K562 (cell line): Measurements from ENCODE around the gene PBRM1. TPM values are rescaled to one million over a fixed set of nuclear protein-coding genes. Genes with fewer than 3 reads are reported as not detected.

ENCODE experiments used
- CCAR2 ChIP-seq: fragments of 200-400 bp; formaldehyde crosslinking; IDR thresholded peaks from 2 replicates; pipeline ENCODE4 v1.6.1; 2017; ENCODE audit warnings: mild to moderate bottlenecking, low read depth, low read length
- FUS ChIP-seq: fragments of 200-400 bp; formaldehyde crosslinking; optimal IDR thresholded peaks from 2 replicates; pipeline ENCODE3; 2017; ENCODE audit warnings: low read depth, low read length
- GABPA ChIP-seq: fragments of 200-800 bp; sonication (Bioruptor generic); conservative IDR thresholded peaks from 2 replicates; pipeline ENCODE4 v1.6.1; 2016; ENCODE audit warnings: low read depth, missing genetic modification characterization, missing compliant biosample characterization
- KDM2B ChIP-seq: fragments of 250-450 bp; sonication (Bioruptor Pico); IDR thresholded peaks from 2 replicates; pipeline ENCODE4 v1.8.0; 2021; ENCODE audit warnings: mild to moderate bottlenecking, moderate library complexity
- MYC ChIP-seq, 2 experiments: fragments of 250-450 bp in 1 of 2; sonication (Bioruptor Pico) in 1 of 2; IDR thresholded peaks; 2 replicates each; pipeline versions ENCODE4 v1.5.1 to v1.6.1; 2012 to 2021; ENCODE audit warnings: low read depth in 2 of 2, borderline replicate concordance in 1 of 2, improper control_type of control experiment in 1 of 2, low read length in 1 of 2, mild to moderate bottlenecking in 1 of 2, moderate library complexity in 1 of 2
- NR2C1 ChIP-seq, 2 experiments: fragments of 450-650 bp; IDR thresholded peaks; 2 replicates each; pipeline ENCODE4 v1.6.1; 2017; ENCODE audit warnings: mild to moderate bottlenecking in 2 of 2, antibody characterized with exemption in 1 of 2, inconsistent platforms in 1 of 2, missing compliant biosample characterization in 1 of 2, missing genetic modification characterization in 1 of 2
- PCBP2 ChIP-seq: fragments of 200-400 bp; formaldehyde crosslinking; IDR thresholded peaks from 2 replicates; pipeline ENCODE4 v1.6.1; 2018; ENCODE audit warnings: low read length, low read depth, mild to moderate bottlenecking, moderate library complexity; ENCODE audit not compliant: poor library complexity, severe bottlenecking
- POLR2B ChIP-seq: fragments of 450-650 bp; IDR thresholded peaks from 2 replicates; pipeline ENCODE4 v1.6.1; 2018; ENCODE audit warnings: low read depth; ENCODE audit not compliant: partially characterized antibody
- STAT5A ChIP-seq: IDR thresholded peaks from 2 replicates; pipeline ENCODE4 v1.6.1; 2012; ENCODE audit warnings: low read length, inconsistent platforms, borderline replicate concordance
- TBP ChIP-seq: optimal IDR thresholded peaks from 2 replicates; pipeline ENCODE3; 2011; ENCODE audit warnings: low read depth, low read length, improper control_type of control experiment
- ZNF175 ChIP-seq: fragments of 200-800 bp; sonication (Bioruptor generic); IDR thresholded peaks from 2 replicates; pipeline ENCODE4 v1.6.1; 2016; ENCODE audit warnings: low read depth, mild to moderate bottlenecking, missing genetic modification characterization, missing compliant biosample characterization
- polyA plus RNA-seq, 8 experiments: library from polyadenylated mRNA; depleted of rRNA in 4 of 8; stranded (reverse) in 5 of 8; unstranded in 3 of 8; fragments of >200 nt; fragmentation: Nextera tagmentation in 2 of 8; fragmentation: Illumina TruSeq in 1 of 8; extraction: Ambion mirVana in 2 of 8; extraction: Trizol in 1 of 8; gene quantifications; 2 replicates each; pipeline versions ENCODE4 v1.2.1 to v1.2.3, GENCODE V29; 2011 to 2014; ENCODE audit warnings: inconsistent platforms in 1 of 8, missing spikeins in 1 of 8
- total RNA-seq, 7 experiments: library from RNA; depleted of rRNA in 6 of 7; stranded (reverse); fragments of >200 nt in 6 of 7; fragmentation: Illumina TruSeq in 2 of 7; extraction: Trizol in 2 of 7; gene quantifications; 2 replicates each; pipeline versions ENCODE4 v1.2.1 to v1.2.3, GENCODE V29; 2011 to 2021; ENCODE audit warnings: low replicate concordance in 1 of 7
- TF ChIP-seq, protein P1 (sequence below): sonication (generic); formaldehyde crosslinking; IDR thresholded peaks from 2 replicates; pipeline ENCODE4 v1.8.0; 2023; ENCODE audit warnings: mild to moderate bottlenecking, missing genetic modification reagents
- TF ChIP-seq, protein P2 (sequence below): fragments of 250-450 bp; sonication (Bioruptor Pico); IDR thresholded peaks from 2 replicates; pipeline ENCODE4 v1.8.0; 2021; ENCODE audit warnings: mild to moderate bottlenecking, moderate library complexity
- TF ChIP-seq, protein P3 (sequence below): fragments of 450-650 bp; conservative IDR thresholded peaks from 2 replicates; pipeline ENCODE4 v1.6.1; 2016; ENCODE audit warnings: missing genetic modification characterization, low read depth, mild to moderate bottlenecking, control low read depth, missing compliant biosample characterization
- TF ChIP-seq, protein P4 (sequence below): IDR thresholded peaks from 3 replicates; pipeline ENCODE4 v1.6.1; 2011; ENCODE audit warnings: borderline replicate concordance, mild to moderate bottlenecking, moderate library complexity; ENCODE audit not compliant: insufficient read length; ENCODE audit errors: extremely low read depth

Gene PBRM1
- total and polyA plus RNA-seq, 9 of the 15 experiments (the other 6 are each of a cell fraction or from before 2014, with no cell fraction given), result 3.9 to 31.8 (median 19.0) TPM

DNA sequence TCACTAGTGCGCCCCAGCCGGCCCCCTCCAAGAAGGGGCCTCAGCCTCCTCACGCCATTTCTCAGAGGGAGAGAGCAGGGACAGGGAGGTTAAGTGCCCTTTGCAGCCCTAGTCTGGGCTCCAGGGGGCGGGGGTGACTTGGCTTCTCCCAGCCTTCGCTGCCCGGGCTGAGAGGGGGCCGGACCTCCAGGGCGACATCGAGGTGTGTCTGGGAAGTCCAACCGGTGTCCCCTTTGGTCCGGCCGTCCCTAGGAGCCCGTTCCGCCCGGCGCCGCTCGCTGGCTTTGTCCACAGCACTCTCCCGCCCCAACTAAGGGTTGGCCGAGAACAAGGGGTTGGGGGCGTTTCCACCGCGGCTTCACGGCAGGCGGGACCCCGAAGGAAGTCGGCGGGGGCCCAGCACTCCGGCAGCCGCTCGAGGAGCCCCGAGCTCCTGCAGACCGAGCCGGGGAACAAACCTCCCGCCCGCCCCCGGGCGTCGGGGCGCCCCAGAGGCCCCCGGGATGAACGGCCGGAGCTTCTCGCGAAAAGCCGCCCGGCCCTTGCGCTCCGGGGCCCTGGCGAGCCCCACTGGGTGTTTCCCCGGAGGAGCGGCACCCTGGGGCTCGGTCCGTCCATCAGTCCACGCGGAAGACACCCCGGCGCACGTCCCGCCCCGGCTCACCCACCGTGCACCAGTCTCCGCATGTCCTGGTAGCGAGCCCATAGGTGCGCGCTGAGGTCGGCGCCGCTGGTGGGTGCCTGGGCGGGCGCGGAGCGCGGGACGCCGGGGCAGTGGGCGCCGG is 152.7 kb downstream of the PBRM1 start (continued):
- TF ChIP-seq, protein P1, sequence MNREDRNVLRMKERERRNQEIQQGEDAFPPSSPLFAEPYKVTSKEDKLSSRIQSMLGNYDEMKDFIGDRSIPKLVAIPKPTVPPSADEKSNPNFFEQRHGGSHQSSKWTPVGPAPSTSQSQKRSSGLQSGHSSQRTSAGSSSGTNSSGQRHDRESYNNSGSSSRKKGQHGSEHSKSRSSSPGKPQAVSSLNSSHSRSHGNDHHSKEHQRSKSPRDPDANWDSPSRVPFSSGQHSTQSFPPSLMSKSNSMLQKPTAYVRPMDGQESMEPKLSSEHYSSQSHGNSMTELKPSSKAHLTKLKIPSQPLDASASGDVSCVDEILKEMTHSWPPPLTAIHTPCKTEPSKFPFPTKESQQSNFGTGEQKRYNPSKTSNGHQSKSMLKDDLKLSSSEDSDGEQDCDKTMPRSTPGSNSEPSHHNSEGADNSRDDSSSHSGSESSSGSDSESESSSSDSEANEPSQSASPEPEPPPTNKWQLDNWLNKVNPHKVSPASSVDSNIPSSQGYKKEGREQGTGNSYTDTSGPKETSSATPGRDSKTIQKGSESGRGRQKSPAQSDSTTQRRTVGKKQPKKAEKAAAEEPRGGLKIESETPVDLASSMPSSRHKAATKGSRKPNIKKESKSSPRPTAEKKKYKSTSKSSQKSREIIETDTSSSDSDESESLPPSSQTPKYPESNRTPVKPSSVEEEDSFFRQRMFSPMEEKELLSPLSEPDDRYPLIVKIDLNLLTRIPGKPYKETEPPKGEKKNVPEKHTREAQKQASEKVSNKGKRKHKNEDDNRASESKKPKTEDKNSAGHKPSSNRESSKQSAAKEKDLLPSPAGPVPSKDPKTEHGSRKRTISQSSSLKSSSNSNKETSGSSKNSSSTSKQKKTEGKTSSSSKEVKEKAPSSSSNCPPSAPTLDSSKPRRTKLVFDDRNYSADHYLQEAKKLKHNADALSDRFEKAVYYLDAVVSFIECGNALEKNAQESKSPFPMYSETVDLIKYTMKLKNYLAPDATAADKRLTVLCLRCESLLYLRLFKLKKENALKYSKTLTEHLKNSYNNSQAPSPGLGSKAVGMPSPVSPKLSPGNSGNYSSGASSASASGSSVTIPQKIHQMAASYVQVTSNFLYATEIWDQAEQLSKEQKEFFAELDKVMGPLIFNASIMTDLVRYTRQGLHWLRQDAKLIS (CRISPR knock-in tag), result 0 out of 2 replicates have a peak, but pooled peaks have one; percentile 31
- no peak for TF ChIP-seq FUS
- TF ChIP-seq PCBP2, result no peak
- TF ChIP-seq ZNF175, result no peak
- TF ChIP-seq, protein P2, sequence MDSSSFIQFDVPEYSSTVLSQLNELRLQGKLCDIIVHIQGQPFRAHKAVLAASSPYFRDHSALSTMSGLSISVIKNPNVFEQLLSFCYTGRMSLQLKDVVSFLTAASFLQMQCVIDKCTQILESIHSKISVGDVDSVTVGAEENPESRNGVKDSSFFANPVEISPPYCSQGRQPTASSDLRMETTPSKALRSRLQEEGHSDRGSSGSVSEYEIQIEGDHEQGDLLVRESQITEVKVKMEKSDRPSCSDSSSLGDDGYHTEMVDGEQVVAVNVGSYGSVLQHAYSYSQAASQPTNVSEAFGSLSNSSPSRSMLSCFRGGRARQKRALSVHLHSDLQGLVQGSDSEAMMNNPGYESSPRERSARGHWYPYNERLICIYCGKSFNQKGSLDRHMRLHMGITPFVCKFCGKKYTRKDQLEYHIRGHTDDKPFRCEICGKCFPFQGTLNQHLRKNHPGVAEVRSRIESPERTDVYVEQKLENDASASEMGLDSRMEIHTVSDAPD (CRISPR knock-in tag), result no peak
- peak; percentile 6; the same call in 1 of the 2 replicates for TF ChIP-seq KDM2B (CRISPR knock-in tag)
- no peak for TF ChIP-seq POLR2B
- TF ChIP-seq TBP, result peak; percentile 46
- peak; percentile 52 for TF ChIP-seq GABPA
- no peak for TF ChIP-seq STAT5A
- TF ChIP-seq, protein P3, sequence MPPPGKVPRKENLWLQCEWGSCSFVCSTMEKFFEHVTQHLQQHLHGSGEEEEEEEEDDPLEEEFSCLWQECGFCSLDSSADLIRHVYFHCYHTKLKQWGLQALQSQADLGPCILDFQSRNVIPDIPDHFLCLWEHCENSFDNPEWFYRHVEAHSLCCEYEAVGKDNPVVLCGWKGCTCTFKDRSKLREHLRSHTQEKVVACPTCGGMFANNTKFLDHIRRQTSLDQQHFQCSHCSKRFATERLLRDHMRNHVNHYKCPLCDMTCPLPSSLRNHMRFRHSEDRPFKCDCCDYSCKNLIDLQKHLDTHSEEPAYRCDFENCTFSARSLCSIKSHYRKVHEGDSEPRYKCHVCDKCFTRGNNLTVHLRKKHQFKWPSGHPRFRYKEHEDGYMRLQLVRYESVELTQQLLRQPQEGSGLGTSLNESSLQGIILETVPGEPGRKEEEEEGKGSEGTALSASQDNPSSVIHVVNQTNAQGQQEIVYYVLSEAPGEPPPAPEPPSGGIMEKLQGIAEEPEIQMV (tag), result peak; percentile 96
- no peak for TF ChIP-seq NR2C1 (IDR thresholded peaks at IDR 0.05)
- 0 out of 2 replicates have a peak, but pooled peaks have one; percentile 4 for TF ChIP-seq NR2C1 (tag; IDR thresholded peaks at IDR 0.05)
- TF ChIP-seq, protein P4, sequence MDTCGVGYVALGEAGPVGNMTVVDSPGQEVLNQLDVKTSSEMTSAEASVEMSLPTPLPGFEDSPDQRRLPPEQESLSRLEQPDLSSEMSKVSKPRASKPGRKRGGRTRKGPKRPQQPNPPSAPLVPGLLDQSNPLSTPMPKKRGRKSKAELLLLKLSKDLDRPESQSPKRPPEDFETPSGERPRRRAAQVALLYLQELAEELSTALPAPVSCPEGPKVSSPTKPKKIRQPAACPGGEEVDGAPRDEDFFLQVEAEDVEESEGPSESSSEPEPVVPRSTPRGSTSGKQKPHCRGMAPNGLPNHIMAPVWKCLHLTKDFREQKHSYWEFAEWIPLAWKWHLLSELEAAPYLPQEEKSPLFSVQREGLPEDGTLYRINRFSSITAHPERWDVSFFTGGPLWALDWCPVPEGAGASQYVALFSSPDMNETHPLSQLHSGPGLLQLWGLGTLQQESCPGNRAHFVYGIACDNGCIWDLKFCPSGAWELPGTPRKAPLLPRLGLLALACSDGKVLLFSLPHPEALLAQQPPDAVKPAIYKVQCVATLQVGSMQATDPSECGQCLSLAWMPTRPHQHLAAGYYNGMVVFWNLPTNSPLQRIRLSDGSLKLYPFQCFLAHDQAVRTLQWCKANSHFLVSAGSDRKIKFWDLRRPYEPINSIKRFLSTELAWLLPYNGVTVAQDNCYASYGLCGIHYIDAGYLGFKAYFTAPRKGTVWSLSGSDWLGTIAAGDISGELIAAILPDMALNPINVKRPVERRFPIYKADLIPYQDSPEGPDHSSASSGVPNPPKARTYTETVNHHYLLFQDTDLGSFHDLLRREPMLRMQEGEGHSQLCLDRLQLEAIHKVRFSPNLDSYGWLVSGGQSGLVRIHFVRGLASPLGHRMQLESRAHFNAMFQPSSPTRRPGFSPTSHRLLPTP, result no peak
- TF ChIP-seq CCAR2, result no peak
- no peak for TF ChIP-seq MYC (IDR thresholded peaks at IDR 0.05; ENCODE audit: low read depth, low read length)
- TF ChIP-seq MYC (CRISPR knock-in tag; IDR thresholded peaks at IDR 0.05; ENCODE audit: borderline replicate concordance, low read depth), result peak; percentile 30; the same call in 1 of the 2 replicates
